Upper lobe of left lung (tissue), 6 donors: Measurements from ENCODE around the gene GNAI1. TPM values are rescaled to one million over a fixed set of nuclear protein-coding genes. Genes with fewer than 3 reads are reported as not detected.

Experiments
- ATAC-seq, 2 donors: fragments of 200-7000 bp; cut with Tn5 transposase; one replicate each; pipeline ENCODE4 v1.9.1; 2022; ENCODE audit warnings: mild to moderate bottlenecking in 2 of 2, moderate library complexity in 2 of 2; ENCODE audit not compliant: low FRiP score in 2 of 2
- DNase-seq, 2 donors: peaks; one replicate each; pipeline ENCODE4 v3.0.0-alpha.2; 2019 to 2020
- H3K27ac ChIP-seq, 4 donors: fragments of 200-600 bp; sonication (generic); one replicate each; pipeline ENCODE4 v1.5.1; 2016 to 2019
- H3K27me3 ChIP-seq, 4 donors: fragments of 200-600 bp; sonication (generic); one replicate each; pipeline ENCODE4 v1.5.1; 2017 to 2019
- H3K36me3 ChIP-seq, 4 donors: fragments of 200-600 bp; sonication (generic); one replicate each; pipeline ENCODE4 v1.5.1; 2016 to 2019
- H3K4me1 ChIP-seq, 4 donors: fragments of 200-600 bp; sonication (generic); one replicate each; pipeline ENCODE4 v1.5.1; 2018 to 2019
- H3K4me3 ChIP-seq, 4 donors: fragments of 200-600 bp; sonication (generic); one replicate each; pipeline ENCODE4 v1.5.1; 2017 to 2019; ENCODE audit warnings: mild to moderate bottlenecking in 2 of 4, moderate library complexity in 1 of 4
- H3K9me3 ChIP-seq, 4 donors: fragments of 200-600 bp; sonication (generic); one replicate each; pipeline ENCODE4 v1.5.1; 2018 to 2019
- CTCF ChIP-seq, 6 experiments: fragments of 450-650 bp in 4 of 6; fragments of 200-600 bp in 2 of 6; sonication (generic) in 2 of 6; IDR thresholded peaks; one replicate each; pipeline ENCODE4 v1.5.1; 2016 to 2019; ENCODE audit warnings: antibody characterized with exemption in 6 of 6
- EP300 ChIP-seq, 4 donors: sonication (generic); formaldehyde crosslinking; IDR thresholded peaks; one replicate each; pipeline ENCODE4 v1.5.1; 2017; ENCODE audit warnings: antibody characterized with exemption in 4 of 4, control low read depth in 2 of 4
- POLR2A ChIP-seq, 4 donors: fragments of 450-650 bp; IDR thresholded peaks; one replicate each; pipeline ENCODE4 v1.5.1; 2016 to 2017; ENCODE audit warnings: antibody characterized with exemption in 4 of 4, mild to moderate bottlenecking in 2 of 4
- POLR2AphosphoS5 ChIP-seq, 2 donors: sonication (generic); formaldehyde crosslinking; IDR thresholded peaks; one replicate each; pipeline ENCODE4 v1.5.1; 2017; ENCODE audit warnings: antibody characterized with exemption in 2 of 2
- WGBS, 2 donors: methylation state at CpG; one replicate each; pipeline ENCODE4 v1.1.5; 2017 to 2018; 5-methylcytosine and 5-hydroxymethylcytosine counted together
- total RNA-seq, 6 donors: library from RNA; depleted of rRNA in 4 of 6; stranded (reverse); fragments of >200 nt in 4 of 6; gene quantifications; one replicate each; pipeline versions ENCODE4 v1.1.0 to v1.2.1, GENCODE V29; 2016 to 2021
- donor health status: DM: no; HTN: no; CAD: no; lungs with moderate emphysema.
- donor health status: DM: no; HTN: yes; CAD: no; lungs with severe emphysema.

The GNAI1 gene
- total RNA-seq, 6 donors from 2014 or later, result 16.7 to 26.6 (median 21.5) TPM

DNA sequence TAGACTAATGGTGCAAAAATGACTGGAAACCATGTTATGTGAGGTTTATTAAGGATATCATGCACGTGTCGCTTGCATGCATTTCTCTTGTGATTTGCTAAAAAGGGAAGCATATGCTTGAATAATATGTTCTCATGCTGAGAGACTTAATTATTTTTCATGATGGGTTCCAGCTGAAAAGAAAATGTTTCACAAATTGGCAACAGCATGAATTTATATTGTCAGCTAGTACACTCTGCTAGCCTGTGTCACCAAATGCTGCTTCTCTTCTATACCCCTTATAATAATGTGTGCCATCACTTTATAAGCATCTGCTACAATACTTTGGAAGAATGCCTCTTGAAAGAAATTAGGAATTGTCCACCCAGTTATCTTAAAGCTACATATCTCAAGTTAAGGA is 63.0 kb downstream of the GNAI1 start:
- no peak overlapping the region for H3K4me3 ChIP-seq
- H3K4me1 ChIP-seq, result no peaks in the 10 kb centered on the region
- H3K9me3 ChIP-seq, result no peaks in the 10 kb centered on the region
- ATAC-seq (no peak), DNase-seq (no peak)
- no peak overlapping the region for H3K27ac ChIP-seq
- H3K36me3 ChIP-seq, result peaks cover 0 to 3% (median 0%) of the 10 kb centered on the region in 4 donors
- WGBS, 2 donors, result 90 to 94% methylated on average over 2 of the region's 2 CpGs
- no peaks in the 10 kb centered on the region for H3K27me3 ChIP-seq
- TF ChIP-seq CTCF (IDR thresholded peaks at IDR 0.05) (no peak), POLR2AphosphoS5 (IDR thresholded peaks at IDR 0.05) (no peak), POLR2A (IDR thresholded peaks at IDR 0.05) (no peak)

GRCh38 chr7:80199051-80199450 is 64.4 kb downstream of the GNAI1 start:
- TF ChIP-seq POLR2A (IDR thresholded peaks at IDR 0.05), result no peak
- no peak for TF ChIP-seq EP300 (IDR thresholded peaks at IDR 0.05)
- no peak for TF ChIP-seq CTCF (IDR thresholded peaks at IDR 0.05)
- TF ChIP-seq POLR2AphosphoS5 (IDR thresholded peaks at IDR 0.05), result no peak
- H3K27ac ChIP-seq, result no peak overlapping the region
- H3K4me1 ChIP-seq, result no peaks in the 10 kb centered on the region
- WGBS, 2 donors, result 57 to 63% methylated on average over 5 of the region's 5 CpGs
- H3K4me3 ChIP-seq, result no peak overlapping the region
- no peaks in the 10 kb centered on the region for H3K9me3 ChIP-seq
- ATAC-seq, result no peak
- DNase-seq, result no peak
- peaks cover 0 to 5% (median 0%) of the 10 kb centered on the region in 4 donors for H3K36me3 ChIP-seq
- H3K27me3 ChIP-seq, result no peaks in the 10 kb centered on the region

GRCh38 chr7:80204454-80204853 is 69.8 kb downstream of the GNAI1 start:
- no peak for ATAC-seq

GRCh38 chr7:80204919-80205318 is 70.3 kb downstream of the GNAI1 start:
- no peaks in the 10 kb centered on the region for H3K27me3 ChIP-seq
- peaks cover 0 to 10% (median 0%) of the 10 kb centered on the region in 4 donors for H3K36me3 ChIP-seq
- no peaks in the 10 kb centered on the region for H3K9me3 ChIP-seq
- no peak for TF ChIP-seq POLR2A (IDR thresholded peaks at IDR 0.05)
- TF ChIP-seq POLR2AphosphoS5 (IDR thresholded peaks at IDR 0.05), result no peak
- no peak for TF ChIP-seq CTCF (IDR thresholded peaks at IDR 0.05)
- TF ChIP-seq EP300 (IDR thresholded peaks at IDR 0.05), result no peak
- DNase-seq (no peak), ATAC-seq (no peak)
- no peak overlapping the region for H3K4me3 ChIP-seq
- peaks cover 0 to 2% (median 0%) of the 10 kb centered on the region in 4 donors for H3K4me1 ChIP-seq
- H3K27ac ChIP-seq, result no peak overlapping the region
- 55 to 66% methylated on average over 1 of the region's 1 CpG for WGBS, 2 donors

More at GRCh38 chr7:80204454-80204853, 69.8 kb downstream of the GNAI1 start:
- Histone ChIP-seq H3K27ac (no peak overlapping the region), H3K9me3 (no peaks in the 10 kb centered on the region), H3K4me3 (no peak overlapping the region), H3K4me1 (peaks cover 0 to 2% (median 0%) of the 10 kb centered on the region in 4 donors), H3K27me3 (no peaks in the 10 kb centered on the region), H3K36me3 (peaks cover 0 to 10% (median 0%) of the 10 kb centered on the region in 4 donors)
- no peak for DNase-seq
- TF ChIP-seq POLR2AphosphoS5 (IDR thresholded peaks at IDR 0.05) (no peak), EP300 (IDR thresholded peaks at IDR 0.05) (no peak), CTCF (IDR thresholded peaks at IDR 0.05) (no peak), POLR2A (IDR thresholded peaks at IDR 0.05) (no peak)
- 47 to 56% methylated on average over 3 of the region's 3 CpGs for WGBS, 2 donors

DNA sequence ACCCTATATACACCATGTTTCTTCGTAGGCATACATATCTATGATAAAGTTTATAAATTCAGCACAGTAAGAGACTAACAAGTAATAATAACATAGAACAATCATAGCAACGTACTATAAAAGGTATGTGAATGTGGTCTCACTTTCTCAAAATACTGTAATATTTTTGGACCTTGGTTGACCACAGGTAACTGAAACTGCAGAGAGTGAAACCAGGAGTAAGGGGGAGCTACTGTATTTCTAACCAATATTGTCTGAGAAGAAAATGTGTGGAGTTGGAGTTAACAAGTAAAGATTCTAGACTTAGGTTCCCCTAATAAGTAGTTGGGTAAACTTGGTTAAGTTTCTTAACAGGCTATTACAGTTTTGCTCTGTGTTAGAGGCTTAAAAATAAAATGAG is 72.1 kb downstream of the GNAI1 start:
- DNase-seq (no peak), ATAC-seq (no peak)
- H3K9me3 ChIP-seq, result no peaks in the 10 kb centered on the region
- no peak overlapping the region for H3K27ac ChIP-seq
- H3K4me1 ChIP-seq, result peaks cover 0 to 2% (median 0%) of the 10 kb centered on the region in 4 donors
- H3K36me3 ChIP-seq, result peaks cover 0 to 12% (median 0%) of the 10 kb centered on the region in 4 donors
- H3K27me3 ChIP-seq, result no peaks in the 10 kb centered on the region
- H3K4me3 ChIP-seq, result no peak overlapping the region
- TF ChIP-seq CTCF (IDR thresholded peaks at IDR 0.05), result no peak
- WGBS, 2 donors, result 82 to 95% methylated on average over 2 of the region's 2 CpGs
